Epidermal melanocyte (primary cell): Measurements from ENCODE around the gene CORO1A.
"Not testable (repeated sequence)": the region's sequence is repeated elsewhere in the genome, so short reads cannot be mapped to it uniquely, and the experiment has no call there.

Experiments
- DNase-seq: peaks from one replicate; pipeline ENCODE4 v3.0.0; 2011; ENCODE audit warnings: low spot score; ENCODE audit not compliant: insufficient read length

Gene CORO1A

GRCh38 chr16:30170145-30170544 is 13.3 kb upstream of the CORO1A start:
- not testable (repeated sequence) for DNase-seq

- DNase-seq = no peak
These were observed 10.3 kb upstream of the CORO1A start for GRCh38 chr16:30173054-30173453.

GRCh38 chr16:30176876-30177275 is 6.5 kb upstream of the CORO1A start:
- DNase-seq = not testable (repeated sequence)

- DNase-seq = no peak
These were observed 4.2 kb upstream of the CORO1A start for GRCh38 chr16:30179195-30179594.

GRCh38 chr16:30179931-30180330 is 3.5 kb upstream of the CORO1A start:
- no peak for DNase-seq

- DNase-seq = no peak
These were observed 2.7 kb upstream of the CORO1A start for GRCh38 chr16:30180741-30181140.

- DNase-seq = no peak
These were observed 891 bp downstream of the CORO1A start for GRCh38 chr16:30184096-30184890.

- DNase-seq = no peak
These were observed 1.7 kb downstream of the CORO1A start for GRCh38 chr16:30184891-30185682.

- DNase-seq = no peak
These were observed 2.5 kb downstream of the CORO1A start for GRCh38 chr16:30185683-30186421.

- DNase-seq = no peak
These were observed 3.0 kb downstream of the CORO1A start for GRCh38 chr16:30186444-30186781.

GRCh38 chr16:30186782-30187555 is 3.6 kb downstream of the CORO1A start:
- DNase-seq = no peak

GRCh38 chr16:30187556-30187865 is 4.1 kb downstream of the CORO1A start:
- no peak for DNase-seq

GRCh38 chr16:30187971-30188561 is 4.7 kb downstream of the CORO1A start:
- no peak for DNase-seq

GRCh38 chr16:30191158-30191557 is 7.8 kb downstream of the CORO1A start:
- DNase-seq = not testable (repeated sequence)

GRCh38 chr16:30193098-30193497 is 9.7 kb downstream of the CORO1A start:
- not testable (repeated sequence) for DNase-seq

- not testable (repeated sequence) for DNase-seq
These were observed 10.2 kb downstream of the CORO1A start, which contains the start of the genes BOLA2B and SLX1A for GRCh38 chr16:30193615-30194014. Gene BOLA2B (minus strand): TSS chr16:30193666. CDS start chr16:30193595, 71 bp downstream. Gene SLX1A (plus strand): TSS chr16:30193875. CDS start chr16:30194085, 210 bp downstream.

GRCh38 chr16:30194172-30194925 is 10.9 kb downstream of the CORO1A start:
- DNase-seq = not testable (repeated sequence)

- not testable (repeated sequence) for DNase-seq
These were observed 13.6 kb downstream of the CORO1A start for GRCh38 chr16:30197001-30197400.

GRCh38 chr16:30199049-30199448 is 15.6 kb downstream of the CORO1A start, which contains the start of gene SULT1A3:
Gene SULT1A3 (plus strand): TSS chr16:30199255. CDS start chr16:30200729, 1,474 bp downstream.
- not testable (repeated sequence) for DNase-seq
